NOMO-1 treated with DMSO at 0.1 percent for 48 hours (cell line): ENCODE measurements around the gene USP9X.
"Not testable (repeated sequence)": the region's sequence is repeated elsewhere in the genome, so short reads cannot be mapped to it uniquely, and the experiment has no call there.

Experiments used
- DNase-seq: peaks from one replicate; lab custom pipeline; 2025; ENCODE audit not compliant: unreplicated experiment; lab: John Stamatoyannopoulos, UW

The USP9X gene

GRCh38 chrX:41085878-41086626 lies 807 bp downstream of the USP9X start:
- DNase-seq: peak; percentile 31

DNA sequence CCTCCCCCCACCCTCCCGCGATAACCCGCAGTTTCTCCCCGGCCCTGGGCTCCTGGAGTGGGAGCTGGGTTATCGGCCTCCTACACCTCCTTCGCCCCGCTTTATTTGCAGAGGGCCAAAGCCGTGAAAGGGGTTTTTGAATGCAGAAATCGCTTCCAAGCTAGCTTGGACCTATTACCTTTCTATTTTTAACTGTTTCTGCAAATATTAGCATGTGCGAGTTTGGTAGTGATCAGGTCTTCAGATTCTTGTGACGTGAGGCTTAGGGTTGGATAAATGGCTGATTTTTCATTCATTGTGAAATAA lies 1.3 kb downstream of the USP9X start:
- DNase-seq: no peak

- no peak for DNase-seq
These were observed 2.0 kb downstream of the USP9X start for GRCh38 chrX:41087201-41087600.

DNA sequence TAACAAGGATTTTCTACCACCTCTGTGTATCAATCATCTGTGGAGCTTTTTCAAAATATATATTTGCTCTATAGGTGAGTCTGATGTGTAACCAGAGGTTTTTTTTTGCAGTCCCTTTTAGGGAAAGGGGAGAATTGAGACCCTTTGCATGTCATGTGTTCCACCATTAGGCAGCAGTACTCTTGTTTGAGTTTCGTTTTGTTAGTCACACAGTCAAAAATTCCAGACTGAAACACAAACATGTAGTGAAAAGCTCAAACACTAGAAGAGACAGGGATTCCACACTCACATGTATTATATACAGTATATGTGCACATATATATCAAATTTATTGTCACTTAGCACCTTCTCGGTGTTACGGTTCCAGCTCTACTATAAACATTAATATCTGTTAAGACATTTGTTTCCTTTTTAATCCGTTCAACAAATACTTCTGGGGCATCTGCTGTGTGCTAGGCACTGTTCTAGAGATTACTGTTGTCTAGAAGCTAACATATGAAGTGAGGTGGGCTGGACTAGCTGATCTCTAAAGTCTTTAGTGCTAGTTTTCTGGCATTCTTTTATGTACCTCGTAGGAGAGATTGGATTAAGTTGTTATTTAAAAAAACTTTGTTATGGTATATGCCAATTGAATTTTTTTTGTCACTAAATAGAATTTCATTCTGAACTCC lies 5.5 kb downstream of the USP9X start:
- no peak for DNase-seq

GRCh38 chrX:41092776-41093175 lies 7.5 kb downstream of the USP9X start:
- DNase-seq: no peak

DNA sequence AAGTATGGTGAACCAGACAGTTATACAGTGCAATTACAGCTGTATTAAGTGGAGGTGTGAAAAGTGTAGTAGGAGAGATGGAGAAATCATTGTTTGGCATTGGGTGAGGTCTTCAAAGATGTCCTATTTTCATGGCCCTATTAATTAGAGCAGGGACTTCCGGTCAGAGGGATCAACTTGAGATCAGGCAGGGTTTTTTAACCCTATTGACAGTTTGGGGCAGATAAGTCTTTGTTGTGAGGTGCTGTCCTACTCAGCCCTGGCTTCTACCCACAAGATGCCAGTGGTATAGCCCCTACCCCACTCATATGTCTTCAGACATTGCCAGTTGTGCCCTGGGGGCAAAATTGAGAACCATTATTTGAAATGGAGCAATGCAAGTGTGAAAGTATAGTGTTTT lies 9.9 kb downstream of the USP9X start:
- no peak for DNase-seq

DNA sequence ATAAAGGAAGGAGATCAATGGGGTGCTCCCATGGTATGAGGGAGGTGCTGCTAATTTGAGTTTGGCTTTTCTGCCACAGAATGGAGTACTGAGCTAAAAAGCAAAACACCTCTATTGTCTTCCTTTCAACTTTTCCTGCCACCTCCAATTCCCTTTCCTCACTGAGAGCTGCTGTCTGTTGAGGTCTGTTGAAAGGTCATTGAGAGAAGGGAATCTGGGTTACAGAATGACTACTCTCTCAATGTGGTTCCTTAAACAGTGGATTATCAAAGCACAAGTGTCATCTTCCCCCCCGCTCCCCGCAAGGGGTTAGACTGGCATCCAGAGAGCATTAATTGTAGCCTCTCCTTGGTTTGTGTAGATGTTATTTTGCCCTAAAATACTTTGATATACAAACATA lies 10.7 kb downstream of the USP9X start:
- no peak for DNase-seq

DNA sequence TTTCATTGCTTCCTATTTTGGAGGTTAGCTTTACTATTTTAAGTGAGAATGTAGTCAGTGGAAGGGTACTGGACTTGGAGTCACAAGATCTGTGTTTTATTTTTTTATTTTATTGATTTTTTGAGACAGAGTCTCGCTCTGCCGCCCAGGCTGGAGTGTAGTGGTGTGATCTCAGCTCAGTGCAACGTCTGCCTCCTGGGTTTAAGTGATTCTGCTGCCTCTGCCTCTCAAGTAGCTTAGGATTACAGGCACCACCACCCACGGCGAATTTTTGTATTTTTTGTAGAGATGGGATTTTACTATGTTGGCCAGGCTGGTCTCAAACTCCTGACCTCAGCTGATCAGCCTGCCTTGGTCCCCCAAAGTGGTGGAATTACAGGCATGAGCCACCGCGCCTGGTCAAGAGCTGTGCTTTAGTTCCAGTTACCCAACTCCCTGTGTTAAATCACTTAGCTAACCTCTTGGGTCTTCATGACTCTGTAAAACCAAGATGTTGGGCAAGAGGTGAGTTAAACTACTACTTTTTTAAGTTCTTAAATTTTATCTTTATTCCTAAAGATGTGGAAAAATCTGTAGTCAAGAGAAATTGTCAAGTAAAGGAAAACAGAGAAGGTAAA lies 11.2 kb downstream of the USP9X start:
- no peak for DNase-seq

GRCh38 chrX:41097326-41097725 lies 12.1 kb downstream of the USP9X start:
- no peak for DNase-seq

DNA sequence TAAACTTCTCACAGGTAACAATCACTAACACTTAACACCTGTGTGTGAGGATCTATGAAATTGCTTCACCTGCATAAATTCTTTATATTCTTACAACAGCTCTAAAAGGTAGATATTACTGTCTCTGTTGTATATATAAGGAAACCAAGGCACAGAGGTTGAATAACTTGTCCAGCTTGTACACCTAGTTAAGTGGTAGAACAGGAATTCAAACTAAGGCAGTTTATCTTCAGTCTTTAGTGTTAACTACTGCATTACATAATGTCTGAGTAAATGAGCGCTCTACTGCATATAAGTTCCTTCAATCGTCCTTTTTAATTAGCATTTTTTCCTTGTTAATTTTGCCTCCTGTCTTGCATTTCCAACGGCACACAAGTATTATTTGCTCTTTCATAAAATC lies 15.0 kb downstream of the USP9X start:
- DNase-seq: no peak

DNA sequence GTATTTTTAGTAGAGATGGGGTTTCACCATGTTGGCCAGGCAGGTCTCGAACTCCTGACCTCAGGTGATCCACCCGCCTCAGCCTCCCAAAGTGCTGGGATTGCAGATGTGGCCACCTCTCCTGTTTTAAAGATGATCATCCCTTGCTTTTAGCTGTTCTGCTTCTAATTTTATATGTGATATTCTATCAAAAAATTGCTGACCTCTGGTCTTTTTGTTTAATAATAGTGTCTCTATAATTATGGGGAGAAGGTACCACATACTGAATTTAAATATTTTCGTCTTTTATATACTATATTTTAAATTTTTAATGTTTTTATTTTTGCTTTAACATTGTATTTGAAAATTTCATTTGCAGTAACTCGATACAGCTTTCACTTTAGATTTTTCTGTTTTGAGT lies 15.6 kb downstream of the USP9X start:
- DNase-seq: no peak

GRCh38 chrX:41105005-41105404 lies 19.8 kb downstream of the USP9X start:
- no peak for DNase-seq

- not testable (repeated sequence) for DNase-seq
These were observed 21.0 kb downstream of the USP9X start for GRCh38 chrX:41106257-41106656.

DNA sequence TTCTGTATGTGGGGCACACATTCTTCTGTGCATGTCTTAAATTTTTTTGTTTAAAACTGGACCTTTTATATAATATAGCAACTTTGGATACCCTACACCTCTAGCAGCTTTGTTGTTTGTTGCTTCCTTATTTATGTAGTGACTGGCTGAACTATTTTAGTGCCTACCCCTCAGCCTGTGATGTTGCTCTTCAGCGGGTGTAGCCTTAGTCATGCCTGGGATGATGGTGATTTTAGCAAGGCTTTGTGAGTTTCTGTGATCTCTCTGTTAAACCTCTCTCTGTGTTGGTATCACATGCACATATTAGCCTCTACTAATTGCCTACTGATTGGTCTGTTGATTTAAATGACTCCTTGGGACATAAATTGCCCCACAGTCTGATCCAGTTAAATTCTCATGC lies 22.8 kb downstream of the USP9X start:
- no peak for DNase-seq

DNA sequence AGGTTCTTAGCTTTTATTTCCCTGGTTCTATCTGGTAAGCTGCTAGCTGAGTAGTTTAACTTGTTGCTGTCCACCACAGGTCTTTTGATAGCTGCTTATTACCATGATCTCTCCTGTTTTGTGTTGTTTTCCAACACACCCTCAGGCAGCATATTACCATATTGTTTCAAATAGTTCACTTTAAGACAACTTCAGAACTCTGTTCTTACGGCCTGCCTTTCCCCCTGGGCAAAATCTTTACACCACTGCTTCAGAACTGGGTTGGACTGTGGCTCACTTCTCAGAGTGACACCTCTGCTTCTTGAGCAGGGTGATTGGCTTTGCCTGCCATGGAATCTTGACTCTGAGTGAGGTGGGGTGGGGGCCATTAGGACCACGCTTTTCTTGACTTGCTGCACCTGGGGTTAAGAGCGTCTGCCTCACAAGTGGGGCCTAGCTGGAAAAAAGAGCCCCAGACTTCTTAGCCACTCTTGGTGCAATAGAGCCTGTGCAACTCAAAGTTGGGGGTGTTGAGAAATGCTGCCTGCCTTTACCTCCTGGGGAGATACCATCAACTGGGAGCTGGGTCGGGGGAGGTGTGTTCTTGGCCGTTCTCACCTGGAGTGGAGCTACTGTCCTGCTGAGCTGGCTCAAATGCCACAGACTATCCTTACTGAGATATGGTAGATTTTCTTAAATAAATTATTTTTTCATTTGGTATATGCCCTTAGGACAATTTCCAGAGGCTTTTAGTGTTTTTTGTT lies 23.4 kb downstream of the USP9X start:
- no peak for DNase-seq

GRCh38 chrX:41110801-41111625 lies 25.8 kb downstream of the USP9X start:
- no peak for DNase-seq

DNA sequence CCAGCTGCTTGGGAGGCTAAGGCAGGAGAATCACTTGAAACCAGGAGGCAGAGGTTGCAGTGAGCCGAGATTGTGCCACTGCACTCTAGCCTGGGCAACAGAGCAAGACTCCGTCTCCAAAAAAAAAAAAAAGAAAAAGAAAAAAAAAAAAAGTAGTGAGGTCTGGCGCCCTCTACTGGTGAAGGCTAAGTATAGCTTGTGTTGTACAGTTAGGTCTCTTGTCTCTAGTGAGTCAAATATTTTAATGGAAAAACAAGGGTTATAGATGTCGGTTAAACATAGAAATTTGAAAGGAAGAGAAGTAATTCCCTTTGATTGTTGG lies 29.8 kb downstream of the USP9X start:
- DNase-seq: peak; percentile 25

- no peak for DNase-seq
These were observed 31.7 kb downstream of the USP9X start for GRCh38 chrX:41116948-41117347.

- DNase-seq: no peak
These were observed 32.9 kb downstream of the USP9X start for GRCh38 chrX:41118156-41118555.

DNA sequence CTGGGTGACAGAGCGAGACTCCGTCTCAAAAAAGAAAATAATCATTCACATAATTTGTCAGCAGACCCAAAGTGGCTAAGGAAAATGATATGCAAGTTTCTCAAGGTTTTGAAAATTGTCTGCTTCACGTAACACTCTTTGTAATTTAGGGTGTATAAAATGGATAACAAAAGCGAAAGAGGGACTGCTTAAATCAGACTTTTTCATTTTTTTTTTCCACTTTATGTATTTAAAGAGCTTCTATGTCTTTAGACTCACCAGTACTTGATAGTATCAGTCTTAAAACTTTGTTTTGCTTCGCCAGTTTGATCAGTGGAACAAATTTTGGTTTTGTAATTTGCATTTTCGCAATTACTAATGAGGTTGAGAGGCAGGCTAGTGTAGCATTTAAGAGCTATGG lies 34.6 kb downstream of the USP9X start:
- DNase-seq: no peak

GRCh38 chrX:41121766-41122165 lies 36.5 kb downstream of the USP9X start:
- DNase-seq: no peak
